Activated CD8-positive, alpha-beta T cell treated with anti-CD3 and anti-CD28 coated beads for 36 hours (primary cell): ENCODE measurements around the gene CD81. TPM values are rescaled to one million over a fixed set of nuclear protein-coding genes. Genes with fewer than 3 reads are reported as not detected.

Source experiments
- ATAC-seq: fragments of 200-7000 bp; cut with Tn5 transposase; one replicate; pipeline ENCODE4 v1.10.0; 2021; ENCODE audit warnings: mild to moderate bottlenecking, moderate library complexity
- CTCF ChIA-PET: fragments of 350-600 bp; sonication (Branson Sonifier 250); formaldehyde crosslinking; loops from one replicate; lab custom pipeline; 2021; ENCODE audit warnings: antibody characterized with exemption; lab: Charles Lee
- POLR2A ChIA-PET: fragments of 350-600 bp; sonication (Branson Sonifier 250); formaldehyde crosslinking; loops from one replicate; lab custom pipeline; 2021; ENCODE audit warnings: antibody characterized with exemption; lab: Charles Lee
- DNase-seq: peaks from one replicate; pipeline ENCODE4 v3.0.0-alpha.2; 2020
- H3K27ac Mint-ChIP-seq: one replicate; pipeline ENCODE4 v1.8.0; 2021; ENCODE audit warnings: mild to moderate bottlenecking, mixed read lengths
- H3K27me3 Mint-ChIP-seq: one replicate; pipeline ENCODE4 v1.8.0; 2021; ENCODE audit warnings: mixed read lengths
- H3K36me3 Mint-ChIP-seq: one replicate; pipeline ENCODE4 v1.8.0; 2021; ENCODE audit warnings: low read depth, mixed read lengths
- H3K4me1 Mint-ChIP-seq: one replicate; pipeline ENCODE4 v1.8.0; 2021; ENCODE audit warnings: low read depth, mixed read lengths
- H3K4me3 Mint-ChIP-seq: one replicate; pipeline ENCODE4 v1.8.0; 2021; ENCODE audit warnings: mild to moderate bottlenecking, moderate library complexity, mixed read lengths
- H3K9me3 Mint-ChIP-seq: one replicate; pipeline ENCODE4 v1.8.0; 2021; ENCODE audit warnings: mixed read lengths
- CTCF ChIP-seq: fragments of 200-600 bp; IDR thresholded peaks from one replicate; pipeline ENCODE4 v1.8.0; 2022; ENCODE audit warnings: antibody characterized with exemption, mild to moderate bottlenecking
- intact Hi-C: fragments of 100-400 bp; cut with micrococcal nuclease; formaldehyde crosslinking; loops from one replicate; pipeline ENCODE4 v1.10.0; 2022
- total RNA-seq, 2 experiments: library from RNA; stranded (reverse); gene quantifications; one replicate each; pipeline ENCODE4 v1.2.3, GENCODE V29; 2021

CD81 gene
- total RNA-seq, 2 experiments from 2014 or later = 133 to 138 TPM

GRCh38 chr11:2412323-2412722 is 35.2 kb downstream of the CD81 start:
- no peak overlapping the region for H3K4me3 Mint-ChIP-seq
- H3K27ac Mint-ChIP-seq = no peak overlapping the region
- H3K4me1 Mint-ChIP-seq = no peaks in the 10 kb centered on the region
- TF ChIP-seq CTCF = no peak
- no peak for ATAC-seq
- H3K27me3 Mint-ChIP-seq = no peaks in the 10 kb centered on the region
- CTCF ChIA-PET = interaction anchor here (1.3 to 2.4 kb wide), 2 partner anchors 9 to 107 kb away, joined by 3 to 13 read pairs; no protein-coding TSS in a partner anchor
- no peaks in the 10 kb centered on the region for H3K36me3 Mint-ChIP-seq
- POLR2A ChIA-PET = interaction anchor here (0.6 kb wide), 1 partner anchor 1016 kb away, joined by 4 read pairs; no protein-coding TSS in a partner anchor
- intact Hi-C loops = no loop called here
- H3K9me3 Mint-ChIP-seq = no peaks in the 10 kb centered on the region
- no peak for DNase-seq

- intact Hi-C loops = no loop called here
- Mint-ChIP-seq H3K4me3 (no peak overlapping the region), H3K27ac (no peak overlapping the region), H3K4me1 (no peaks in the 10 kb centered on the region), H3K27me3 (no peaks in the 10 kb centered on the region), H3K36me3 (no peaks in the 10 kb centered on the region), H3K9me3 (no peaks in the 10 kb centered on the region)
- ATAC-seq (no peak), DNase-seq (no peak)
- POLR2A ChIA-PET = no interaction called here
- CTCF ChIA-PET = interaction anchor here (2.4 kb wide), 1 partner anchor 109 kb away, joined by 13 read pairs; no protein-coding TSS in a partner anchor
- no peak for TF ChIP-seq CTCF
Observed at GRCh38 chr11:2413742-2414579, 36.9 kb downstream of the CD81 start.

DNA sequence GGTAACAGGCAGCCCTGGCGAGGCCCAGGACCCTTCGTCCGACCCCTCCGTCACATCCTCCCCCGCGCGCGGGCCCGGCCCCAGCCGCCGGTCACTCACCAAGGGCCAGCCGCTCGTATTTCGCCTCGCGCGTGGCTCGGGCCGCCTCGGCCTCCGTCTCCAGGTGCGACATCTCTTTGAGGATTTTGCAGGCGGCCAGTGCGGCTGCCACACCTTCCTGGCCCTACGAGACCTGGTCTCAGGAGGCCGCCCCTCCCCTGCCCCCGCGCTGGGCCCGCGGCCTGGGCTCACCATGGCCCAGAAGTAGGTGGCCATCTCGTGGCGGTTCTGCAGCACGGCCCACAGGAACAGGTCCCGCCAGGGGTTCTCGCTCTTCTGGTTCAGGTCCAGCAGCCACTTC is 37.5 kb downstream of the CD81 start:
- DNase-seq = no peak
- Mint-ChIP-seq H3K4me3 (no peak overlapping the region), H3K27ac (no peak overlapping the region), H3K4me1 (no peaks in the 10 kb centered on the region), H3K36me3 (no peaks in the 10 kb centered on the region), H3K27me3 (no peaks in the 10 kb centered on the region), H3K9me3 (no peaks in the 10 kb centered on the region)
- intact Hi-C loops = loop anchor here (5.0 kb wide), 1 partner anchor 217 kb away; no protein-coding TSS in a partner anchor
- ChIA-PET CTCF (no interaction called here), POLR2A (no interaction called here)
- ATAC-seq = no peak
- no peak for TF ChIP-seq CTCF

- ATAC-seq = no peak
- H3K27ac Mint-ChIP-seq = no peak overlapping the region
- TF ChIP-seq CTCF = no peak
- intact Hi-C loops = loop anchor here (5.0 kb wide), 1 partner anchor 218 kb away; no protein-coding TSS in a partner anchor
- H3K4me3 Mint-ChIP-seq = no peak overlapping the region
- no peaks in the 10 kb centered on the region for H3K27me3 Mint-ChIP-seq
- ChIA-PET CTCF (interaction anchor here (1.0 to 1.6 kb wide), 2 partner anchors 109 to 110 kb away, joined by 4 to 5 read pairs; no protein-coding TSS in a partner anchor), POLR2A (no interaction called here)
- no peaks in the 10 kb centered on the region for H3K9me3 Mint-ChIP-seq
- peaks cover 2% of the 10 kb centered on the region for H3K4me1 Mint-ChIP-seq
- DNase-seq = no peak
- H3K36me3 Mint-ChIP-seq = no peaks in the 10 kb centered on the region
Observed at GRCh38 chr11:2415171-2415570, 38.1 kb downstream of the CD81 start.
